Medulla oblongata (tissue), 1 donor: ENCODE measurements around the gene CBFA2T2.

Experiments used
- DNase-seq: peaks from one replicate; pipeline ENCODE4 v3.0.0-alpha.2; 2015; ENCODE audit errors: extremely low spot score

CBFA2T2 gene

GRCh38 chr20:33666293-33667244 is 176.7 kb downstream of the CBFA2T2 start, which contains the start of gene ACTL10:
Gene ACTL10 (plus strand): TSS chr20:33666943. CDS start chr20:33667498, 555 bp downstream.
- DNase-seq: peak; percentile 98

GRCh38 chr20:33667245-33667675 is 177.4 kb downstream of the CBFA2T2 start:
- peak; percentile 28 for DNase-seq

GRCh38 chr20:33667676-33668465 is 178.0 kb downstream of the CBFA2T2 start:
- DNase-seq: peak; percentile 81

- no peak for DNase-seq
Observed at GRCh38 chr20:33668466-33669155, 178.7 kb downstream of the CBFA2T2 start.

- no peak for DNase-seq
Observed at GRCh38 chr20:33669224-33669623, 179.3 kb downstream of the CBFA2T2 start.

GRCh38 chr20:33669873-33670640 is 180.2 kb downstream of the CBFA2T2 start:
- no peak for DNase-seq

GRCh38 chr20:33670715-33671499 is 181.0 kb downstream of the CBFA2T2 start:
- DNase-seq: no peak

GRCh38 chr20:33671573-33672288 is 181.8 kb downstream of the CBFA2T2 start:
- DNase-seq: no peak

GRCh38 chr20:33672426-33673113 is 182.7 kb downstream of the CBFA2T2 start:
- DNase-seq: no peak

GRCh38 chr20:33673114-33673409 is 183.2 kb downstream of the CBFA2T2 start:
- DNase-seq: no peak

GRCh38 chr20:33673410-33674293 is 183.8 kb downstream of the CBFA2T2 start:
- no peak for DNase-seq

GRCh38 chr20:33674294-33675135 is 184.6 kb downstream of the CBFA2T2 start, which contains the start of gene NECAB3:
Gene NECAB3 (minus strand): TSS chr20:33674428. CDS start chr20:33674352, 76 bp downstream.
- DNase-seq: peak; percentile 83

- no peak for DNase-seq
Observed at GRCh38 chr20:33675136-33675959, 185.5 kb downstream of the CBFA2T2 start.

- no peak for DNase-seq
Observed at GRCh38 chr20:33676121-33676520, 186.2 kb downstream of the CBFA2T2 start.

GRCh38 chr20:33676652-33677645 is 187.1 kb downstream of the CBFA2T2 start:
- DNase-seq: no peak
